OCI-LY7 (cell line): ENCODE measurements around the gene PHYKPL. TPM values are rescaled to one million over a fixed set of nuclear protein-coding genes. Genes with fewer than 3 reads are reported as not detected.

Experiments used
- BruUV-seq: library from RNA; stranded (reverse); fragments of 400-500 nt; replicated peaks from 2 replicates; lab custom pipeline; 2021; lab: Mats Ljungman, UMichigan
- CTCF ChIA-PET: fragments of 300-600 bp; sonication (Branson Sonifier 250); formaldehyde crosslinking; loops from one replicate; lab custom pipeline; 2022; ENCODE audit warnings: antibody characterized with exemption; ENCODE audit not compliant: unreplicated experiment; lab: Charles Lee
- POLR2A ChIA-PET: fragments of 300-600 bp; sonication (Branson Sonifier 250); formaldehyde crosslinking; loops from one replicate; lab custom pipeline; 2022; ENCODE audit warnings: antibody characterized with exemption; lab: Charles Lee
- DNase-seq: peaks from one replicate; pipeline ENCODE4 v3.0.0-alpha.2; 2015; ENCODE audit warnings: low spot score
- H2AFZ ChIP-seq: fragments of 200-600 bp; sonication (generic), shearing (Covaris generic); 2 replicates; pipeline ENCODE4 v1.6.1; 2014; ENCODE audit warnings: mild to moderate bottlenecking, antibody characterized with exemption, low read length, moderate library complexity
- H3K27ac ChIP-seq: fragments of 200-600 bp; sonication (generic); 2 replicates; pipeline ENCODE4 v1.5.1; 2014; ENCODE audit warnings: mixed run types, low read depth, mild to moderate bottlenecking, moderate library complexity, low read length, inconsistent platforms; ENCODE audit not compliant: poor library complexity, severe bottlenecking
- H3K36me3 ChIP-seq: fragments of 200-600 bp; sonication (generic); 2 replicates; pipeline ENCODE4 v1.6.1; 2014; ENCODE audit warnings: mild to moderate bottlenecking, antibody characterized with exemption, low read length, moderate library complexity, mixed read lengths; ENCODE audit not compliant: insufficient read depth
- H3K4me1 ChIP-seq: fragments of 200-600 bp; sonication (generic); 2 replicates; pipeline ENCODE4 v1.5.1; 2014; ENCODE audit warnings: mild to moderate bottlenecking, low read length; ENCODE audit not compliant: insufficient read depth, poor library complexity, severe bottlenecking
- H3K4me2 ChIP-seq: fragments of 200-600 bp; sonication (generic); 2 replicates; pipeline ENCODE4 v1.6.1; 2014; ENCODE audit warnings: mild to moderate bottlenecking, low read length
- H3K4me3 ChIP-seq: fragments of 200-600 bp; sonication (generic); 2 replicates; pipeline ENCODE4 v1.5.1; 2014; ENCODE audit warnings: mild to moderate bottlenecking, low read depth, low read length; ENCODE audit not compliant: poor library complexity, severe bottlenecking
- H3K79me2 ChIP-seq: fragments of 200-600 bp; sonication (generic); 2 replicates; pipeline ENCODE4 v1.6.1; 2016; ENCODE audit warnings: low read depth, mild to moderate bottlenecking, low read length, moderate library complexity, mixed read lengths; ENCODE audit not compliant: insufficient read depth
- H3K9me2 ChIP-seq: fragments of 200-600 bp; sonication (generic); 2 replicates; pipeline ENCODE4 v1.6.1; 2016; ENCODE audit warnings: mild to moderate bottlenecking, low read length, mixed read lengths; ENCODE audit not compliant: insufficient read depth
- H3K9me3 ChIP-seq: fragments of 200-600 bp; sonication (generic); 2 replicates; pipeline ENCODE4 v1.6.1; 2014; ENCODE audit warnings: mild to moderate bottlenecking, mixed run types, low read length, mixed read lengths
- H4K20me1 ChIP-seq: fragments of 200-600 bp; sonication (generic); 2 replicates; pipeline ENCODE4 v1.6.1; 2014; ENCODE audit warnings: mild to moderate bottlenecking, antibody characterized with exemption, low read length, moderate library complexity, mixed read lengths; ENCODE audit not compliant: insufficient read depth
- EZH2phosphoT487 ChIP-seq: fragments of 200-600 bp; sonication (generic); IDR thresholded peaks from 2 replicates; pipeline ENCODE4 v1.6.1; 2018; ENCODE audit warnings: low read depth, borderline replicate concordance, mild to moderate bottlenecking, mixed run types, antibody characterized with exemption, low read length, moderate library complexity, mixed read lengths
- intact Hi-C: fragments of 100-400 bp; cut with micrococcal nuclease; formaldehyde crosslinking; loops from one replicate; pipeline ENCODE4 v1.10.0; 2022; ENCODE audit not compliant: unreplicated experiment
- total RNA-seq, 2 experiments: library from RNA; depleted of rRNA in 1 of 2; stranded (reverse); fragments of >200 nt in 1 of 2; shearing (Covaris generic) in 1 of 2; gene quantifications; 2 replicates each; pipeline ENCODE4 v1.2.3, GENCODE V29; 2014 to 2022
- TF ChIP-seq, protein P1 (sequence below): fragments of 200-600 bp; sonication (generic); conservative IDR thresholded peaks from 2 replicates; pipeline ENCODE4 v1.5.1; 2014; ENCODE audit warnings: mild to moderate bottlenecking, antibody characterized with exemption, low read length, moderate library complexity, mixed read lengths

PHYKPL gene
- total RNA-seq, 2 experiments from 2014 or later: 86.3 to 146 TPM

DNA sequence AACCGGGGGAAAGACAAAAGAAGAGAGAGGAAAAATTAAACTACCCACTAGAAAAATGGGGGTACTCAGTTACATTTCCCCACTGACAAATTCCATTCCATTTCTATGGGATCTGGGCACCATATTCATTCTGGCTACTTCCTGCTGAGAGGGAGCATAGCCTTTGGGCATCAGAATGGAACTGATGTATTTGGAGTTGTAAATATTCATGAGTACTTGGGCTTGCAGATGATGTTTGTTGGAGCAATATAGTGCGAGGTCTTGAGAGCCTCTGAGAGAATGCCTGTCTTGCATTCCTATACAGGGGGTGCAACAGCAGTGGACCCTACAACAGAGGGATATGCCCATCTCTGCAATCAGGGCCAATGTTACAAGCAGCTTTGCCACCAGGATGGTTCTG is 62.1 kb downstream of the PHYKPL start:
- no peak for DNase-seq
- Histone ChIP-seq H3K4me3 (no peak overlapping the region), H3K36me3 (no peaks in the 10 kb centered on the region), H3K9me2 (no peaks in the 10 kb centered on the region), H3K27ac (no peak overlapping the region), H3K9me3 (no peaks in the 10 kb centered on the region), H2AFZ (no peak overlapping the region), H3K4me1 (peaks cover 5% of the 10 kb centered on the region), H3K4me2 (no peak overlapping the region), H3K79me2 (no peaks in the 10 kb centered on the region), H4K20me1 (no peaks in the 10 kb centered on the region)
- ChIA-PET POLR2A (interaction anchor here (0.6 kb wide), 1 partner anchor 396 kb away, joined by 3 read pairs; no protein-coding TSS in a partner anchor), CTCF (no interaction called here)
- no TSS peak for BruUV-seq
- TF ChIP-seq EZH2phosphoT487: no peak
- TF ChIP-seq, protein P1, sequence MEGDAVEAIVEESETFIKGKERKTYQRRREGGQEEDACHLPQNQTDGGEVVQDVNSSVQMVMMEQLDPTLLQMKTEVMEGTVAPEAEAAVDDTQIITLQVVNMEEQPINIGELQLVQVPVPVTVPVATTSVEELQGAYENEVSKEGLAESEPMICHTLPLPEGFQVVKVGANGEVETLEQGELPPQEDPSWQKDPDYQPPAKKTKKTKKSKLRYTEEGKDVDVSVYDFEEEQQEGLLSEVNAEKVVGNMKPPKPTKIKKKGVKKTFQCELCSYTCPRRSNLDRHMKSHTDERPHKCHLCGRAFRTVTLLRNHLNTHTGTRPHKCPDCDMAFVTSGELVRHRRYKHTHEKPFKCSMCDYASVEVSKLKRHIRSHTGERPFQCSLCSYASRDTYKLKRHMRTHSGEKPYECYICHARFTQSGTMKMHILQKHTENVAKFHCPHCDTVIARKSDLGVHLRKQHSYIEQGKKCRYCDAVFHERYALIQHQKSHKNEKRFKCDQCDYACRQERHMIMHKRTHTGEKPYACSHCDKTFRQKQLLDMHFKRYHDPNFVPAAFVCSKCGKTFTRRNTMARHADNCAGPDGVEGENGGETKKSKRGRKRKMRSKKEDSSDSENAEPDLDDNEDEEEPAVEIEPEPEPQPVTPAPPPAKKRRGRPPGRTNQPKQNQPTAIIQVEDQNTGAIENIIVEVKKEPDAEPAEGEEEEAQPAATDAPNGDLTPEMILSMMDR: no peak
- intact Hi-C loops: no loop called here

DNA sequence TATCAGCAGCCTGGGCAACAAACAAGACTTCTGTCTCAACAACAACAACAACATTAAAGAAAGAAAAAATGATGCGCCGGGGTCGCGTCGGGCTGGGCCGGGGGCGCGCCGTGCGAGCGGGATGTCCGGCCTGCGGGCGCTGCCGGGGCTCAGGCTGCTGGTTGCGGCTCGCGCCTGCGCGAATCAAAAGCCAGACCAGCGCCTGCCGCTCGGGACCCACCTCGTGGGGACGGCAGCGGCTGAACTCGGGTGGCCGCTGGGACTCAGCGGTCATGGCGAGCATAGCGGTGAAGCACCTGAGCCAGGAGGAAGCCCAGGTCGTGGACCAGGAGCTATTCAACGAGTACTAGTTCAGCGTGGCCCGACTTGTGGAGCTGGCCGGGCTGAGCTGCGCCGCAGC is 67.0 kb downstream of the PHYKPL start:
- DNase-seq: no peak
- H3K36me3 ChIP-seq: no peaks in the 10 kb centered on the region
- H3K9me3 ChIP-seq: no peaks in the 10 kb centered on the region
- ChIA-PET CTCF (no interaction called here), POLR2A (no interaction called here)
- peaks cover 19% of the 10 kb centered on the region for H3K4me1 ChIP-seq
- no peaks in the 10 kb centered on the region for H3K79me2 ChIP-seq
- intact Hi-C loops: loop anchor here (10.0 kb wide), 1 partner anchor 561 kb away; the partner anchor contains the start of gene B4GALT7
- no peaks in the 10 kb centered on the region for H3K9me2 ChIP-seq
- no TSS peak for BruUV-seq
- TF ChIP-seq, protein P1: no peak
- no peak for TF ChIP-seq EZH2phosphoT487
- no peak overlapping the region for H3K27ac ChIP-seq
- H3K4me2 ChIP-seq: no peak overlapping the region
- H4K20me1 ChIP-seq: no peaks in the 10 kb centered on the region
- no peak overlapping the region for H3K4me3 ChIP-seq
- H2AFZ ChIP-seq: no peak overlapping the region
